Vagina (tissue), 1 donor: ENCODE data around the gene DLEU7. TPM values are rescaled to one million over a fixed set of nuclear protein-coding genes. Genes with fewer than 3 reads are reported as not detected.

Experiments
- small RNA-seq: library from RNA; depleted of rRNA; stranded (forward); fragments of <200 nt; gene quantifications from one replicate; pipeline ENCODE3, GENCODE V24; 2016
- total RNA-seq: library from RNA; depleted of rRNA; stranded (reverse); fragments of >200 nt; gene quantifications from one replicate; pipeline ENCODE4 v1.2.3, GENCODE V29; 2016

DLEU7 gene
- total RNA-seq, 1 donor from 2014 or later: not detected

Small RNAs within 50 kb of the gene (small RNA-seq; reads per million reads assigned to genes)
- gene RNA5SP28: 0.86 reads per million, percentile 8 among the genes with 10 or more reads in this experiment

Other genes starting within 250 kb of the DLEU7 start
- 72.9 TPM for gene RNASEH2B, start 66.1 kb upstream of the DLEU7 start, total RNA-seq